ENCODE results near the gene CBL. TPM values are rescaled to one million over a fixed set of nuclear protein-coding genes. Genes with fewer than 3 reads are reported as not detected.

The CBL gene
- total RNA-seq, 1 experiment from 2014 or later: 56.4 TPM

DNA sequence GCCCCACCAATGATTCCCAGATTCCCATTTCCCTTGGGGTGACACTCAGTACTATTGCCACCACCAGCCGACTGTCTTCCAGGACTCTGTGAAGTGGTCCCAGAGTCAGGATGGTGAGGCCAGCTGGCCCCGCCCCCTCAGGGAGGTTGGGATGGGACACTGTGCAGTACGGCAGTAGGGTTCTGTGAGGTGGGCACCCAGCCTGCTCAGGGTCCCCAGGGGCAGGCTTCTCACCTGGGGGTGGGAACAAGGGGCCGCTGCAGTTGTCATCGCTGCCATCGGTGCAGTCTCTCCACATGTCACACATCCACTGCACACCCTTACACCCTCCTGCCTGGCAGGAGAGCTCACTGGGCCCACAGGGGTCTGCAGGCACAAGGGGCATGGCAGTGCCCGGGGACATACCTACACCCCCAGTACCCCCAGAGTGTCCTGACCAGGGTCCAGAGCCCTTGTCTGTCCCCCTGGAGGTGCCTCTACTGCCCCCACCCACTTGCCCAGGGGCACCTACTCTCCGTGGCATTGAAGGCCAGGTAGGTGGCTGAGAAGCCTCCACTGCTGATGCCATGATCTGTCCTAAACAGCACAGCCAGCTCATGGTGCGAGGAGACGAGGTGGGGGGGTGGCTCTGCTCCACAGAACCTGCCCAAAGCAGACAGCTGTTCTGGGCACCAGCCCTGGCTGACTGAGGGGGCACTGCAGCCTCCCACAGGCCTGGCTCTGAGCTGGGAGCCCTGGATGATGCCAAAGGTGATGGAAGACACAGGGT is 136.4 kb downstream of the CBL start:
- no peaks in the 10 kb centered on the region; the same call in 1 of the 2 replicates for H3K4me1 ChIP-seq (ENCODE audit: insufficient read depth, low read length)
- H3T11ph ChIP-seq (ENCODE audit: low read length): no peak overlapping the region
- H3K27ac Mint-ChIP-seq: no peak overlapping the region
- no peak overlapping the region for H3K56ac ChIP-seq (ENCODE audit: insufficient read length, low read depth, low read length)
- no peak overlapping the region for H3K18ac ChIP-seq (ENCODE audit: insufficient read length, low read depth, low read length)
- no peaks in the 10 kb centered on the region for H3K9me3 ChIP-seq (ENCODE audit: control insufficient read depth, low read depth, low read length)
- no CpG with 5 or more reads among the region's 10 CpGs for WGBS (ENCODE audit: extremely low coverage, insufficient read length, low lambda C conversion rate)
- no peaks in the 10 kb centered on the region for H3K79me2 ChIP-seq (ENCODE audit: insufficient read depth, low read length)
- no peak overlapping the region for H3K23ac ChIP-seq (ENCODE audit: insufficient read length, low read depth, low read length)
- H2BK15ac ChIP-seq (ENCODE audit: low read depth, low read length): no peak overlapping the region
- no peaks in the 10 kb centered on the region; a peak in 1 of 7 replicates for H3K36me3 Mint-ChIP-seq (ENCODE audit: insufficient read depth in 1 of 3, low read depth in 3 of 3)
- peaks cover 82% of the 10 kb centered on the region for H3K27me3 Mint-ChIP-seq (ENCODE audit: low read depth)
- no peaks in the 10 kb centered on the region for H3K79me1 ChIP-seq (ENCODE audit: insufficient read depth, low read depth, low read length, poor library complexity, severe bottlenecking)
- peaks cover 19% of the 10 kb centered on the region for H3K23me2 ChIP-seq (ENCODE audit: insufficient read length, low read depth, low read length, poor library complexity, severe bottlenecking)
- no peak overlapping the region for H2BK5ac ChIP-seq (ENCODE audit: insufficient read length, low read length)
- H3K9ac ChIP-seq (ENCODE audit: extremely low read depth, insufficient read length, low read length): no peak overlapping the region
- TF ChIP-seq, protein P1, sequence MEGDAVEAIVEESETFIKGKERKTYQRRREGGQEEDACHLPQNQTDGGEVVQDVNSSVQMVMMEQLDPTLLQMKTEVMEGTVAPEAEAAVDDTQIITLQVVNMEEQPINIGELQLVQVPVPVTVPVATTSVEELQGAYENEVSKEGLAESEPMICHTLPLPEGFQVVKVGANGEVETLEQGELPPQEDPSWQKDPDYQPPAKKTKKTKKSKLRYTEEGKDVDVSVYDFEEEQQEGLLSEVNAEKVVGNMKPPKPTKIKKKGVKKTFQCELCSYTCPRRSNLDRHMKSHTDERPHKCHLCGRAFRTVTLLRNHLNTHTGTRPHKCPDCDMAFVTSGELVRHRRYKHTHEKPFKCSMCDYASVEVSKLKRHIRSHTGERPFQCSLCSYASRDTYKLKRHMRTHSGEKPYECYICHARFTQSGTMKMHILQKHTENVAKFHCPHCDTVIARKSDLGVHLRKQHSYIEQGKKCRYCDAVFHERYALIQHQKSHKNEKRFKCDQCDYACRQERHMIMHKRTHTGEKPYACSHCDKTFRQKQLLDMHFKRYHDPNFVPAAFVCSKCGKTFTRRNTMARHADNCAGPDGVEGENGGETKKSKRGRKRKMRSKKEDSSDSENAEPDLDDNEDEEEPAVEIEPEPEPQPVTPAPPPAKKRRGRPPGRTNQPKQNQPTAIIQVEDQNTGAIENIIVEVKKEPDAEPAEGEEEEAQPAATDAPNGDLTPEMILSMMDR (conservative IDR thresholded peaks at IDR 0.05): no peak
- H3K14ac ChIP-seq (ENCODE audit: insufficient read depth, low read length): no peak overlapping the region
- no peak overlapping the region for H2BK20ac ChIP-seq (ENCODE audit: low read depth, low read length, poor library complexity, severe bottlenecking)
- no peak overlapping the region for H3K4ac ChIP-seq (ENCODE audit: low read depth, low read length)
- H4K20me1 ChIP-seq (ENCODE audit: control insufficient read depth, insufficient read depth, insufficient read length): no peaks in the 10 kb centered on the region
- H2BK120ac ChIP-seq (ENCODE audit: low read depth, low read length, poor library complexity, severe bottlenecking): no peak overlapping the region
- DNase-seq: peak; percentile 24
- peaks cover 16% of the 10 kb centered on the region for H3K27me3 ChIP-seq (ENCODE audit: insufficient read depth, low read length)
- no peak overlapping the region for H4K5ac ChIP-seq (ENCODE audit: insufficient read length, low read depth, low read length)
- no peak overlapping the region for H2AK5ac ChIP-seq (ENCODE audit: insufficient read length, low read length)
- no peak overlapping the region for H2BK12ac ChIP-seq (ENCODE audit: insufficient read length, low read depth, low read length)
- H3K4me1 Mint-ChIP-seq: peaks cover 24 to 41% of the 10 kb centered on the region in 2 experiments
- no peak overlapping the region for H4K91ac ChIP-seq (ENCODE audit: insufficient read length, low read depth, low read length)
- no peak overlapping the region for H3K4me2 ChIP-seq (ENCODE audit: insufficient read depth, insufficient read length, low read length)
- H3K4me3 Mint-ChIP-seq: no peak overlapping the region; a peak in 1 of 5 replicates
- no peak overlapping the region for H4K8ac ChIP-seq (replicated peaks; ENCODE audit: insufficient read length, low read depth, low read length)
- H3K27ac ChIP-seq (ENCODE audit: insufficient read length, low read depth, low read length): no peak overlapping the region
- H3K9me3 Mint-ChIP-seq: no peaks in the 10 kb centered on the region; a peak in 1 of 5 replicates
- H2AFZ ChIP-seq (ENCODE audit: low read length): no peak overlapping the region

Data from H9 (cell line).